MCF 10A (cell line): ENCODE measurements around the gene MOSMO. TPM values are rescaled to one million over a fixed set of nuclear protein-coding genes. Genes with fewer than 3 reads are reported as not detected.

Experiments
- BruUV-seq: library from RNA; stranded (reverse); fragments of 400-500 nt; replicated peaks from 2 replicates; lab custom pipeline; 2021; lab: Mats Ljungman, UMichigan
- CTCF ChIA-PET: fragments of 300-600 bp; sonication (Branson Sonifier 250); formaldehyde crosslinking; extraction: SDS; loops from one replicate; lab custom pipeline; 2021; ENCODE audit warnings: antibody characterized with exemption, inconsistent platforms; lab: Yijun Ruan, JAX
- POLR2A ChIA-PET: fragments of 300-600, 350-650 bp; sonication (Branson Sonifier 250); formaldehyde crosslinking; extraction: SDS; loops from one replicate; lab custom pipeline; 2020; ENCODE audit warnings: antibody characterized with exemption, inconsistent platforms; lab: Yijun Ruan, JAX
- DNase-seq: peaks from one replicate; pipeline ENCODE4 v3.0.0-alpha.2; 2018; ENCODE audit not compliant: unreplicated experiment
- H3K27ac Mint-ChIP-seq: one replicate; pipeline ENCODE4 v1.8.0; 2022; ENCODE audit warnings: mild to moderate bottlenecking, low read depth, mixed read lengths; ENCODE audit not compliant: unreplicated experiment
- H3K27me3 Mint-ChIP-seq: one replicate; pipeline ENCODE4 v1.8.0; 2022; ENCODE audit warnings: mixed read lengths; ENCODE audit not compliant: insufficient read depth, unreplicated experiment
- H3K36me3 Mint-ChIP-seq: one replicate; pipeline ENCODE4 v1.8.0; 2022; ENCODE audit warnings: mild to moderate bottlenecking, moderate library complexity, mixed read lengths; ENCODE audit not compliant: insufficient read depth, unreplicated experiment
- H3K4me1 Mint-ChIP-seq: one replicate; pipeline ENCODE4 v1.8.0; 2022; ENCODE audit warnings: mixed read lengths; ENCODE audit not compliant: insufficient read depth, unreplicated experiment
- H3K4me3 Mint-ChIP-seq: one replicate; pipeline ENCODE4 v1.8.0; 2022; ENCODE audit warnings: mild to moderate bottlenecking, moderate library complexity, mixed read lengths; ENCODE audit not compliant: unreplicated experiment
- H3K9me3 Mint-ChIP-seq: one replicate; pipeline ENCODE4 v1.8.0; 2022; ENCODE audit warnings: mixed read lengths; ENCODE audit not compliant: unreplicated experiment
- intact Hi-C: fragments of 100-400 bp; cut with micrococcal nuclease; formaldehyde crosslinking; loops from 2 replicates; pipeline ENCODE4 v1.14.1; 2022
- total RNA-seq: library from RNA; stranded (reverse); gene quantifications from 2 replicates; pipeline ENCODE4 v1.2.3, GENCODE V29; 2022
- TF ChIP-seq, protein P1 (sequence below): fragments of 200-600 bp; IDR thresholded peaks from one replicate; pipeline ENCODE4 v1.8.0; 2022; ENCODE audit warnings: antibody characterized with exemption, mild to moderate bottlenecking; ENCODE audit not compliant: unreplicated experiment

MOSMO gene
- total RNA-seq, 1 experiment from 2014 or later, result 16.4 TPM

GRCh38 chr16:22070361-22071330 lies 62.7 kb downstream of the MOSMO start:
- H3K36me3 Mint-ChIP-seq, result peaks cover 6% of the 10 kb centered on the region
- peak; percentile 63 for DNase-seq
- no peaks in the 10 kb centered on the region for H3K27me3 Mint-ChIP-seq
- no TSS peak for BruUV-seq
- H3K4me3 Mint-ChIP-seq, result no peak overlapping the region
- CTCF ChIA-PET, result interaction anchor here (0.7 to 3.7 kb wide), 17 partner anchors 8 to 118 kb away, joined by 3 to 25 read pairs (median 5); partner anchors contain the start of genes MOSMO and PDZD9
- H3K9me3 Mint-ChIP-seq, result no peaks in the 10 kb centered on the region
- H3K27ac Mint-ChIP-seq, result no peak overlapping the region
- peaks cover 2% of the 10 kb centered on the region for H3K4me1 Mint-ChIP-seq
- intact Hi-C loops, result no loop called here
- POLR2A ChIA-PET, result interaction anchor here (1.0 to 2.6 kb wide), 14 partner anchors 10 to 227 kb away, joined by 3 to 22 read pairs (median 5); partner anchors contain the start of genes MOSMO, POLR3E and UQCRC2
- TF ChIP-seq, protein P1, sequence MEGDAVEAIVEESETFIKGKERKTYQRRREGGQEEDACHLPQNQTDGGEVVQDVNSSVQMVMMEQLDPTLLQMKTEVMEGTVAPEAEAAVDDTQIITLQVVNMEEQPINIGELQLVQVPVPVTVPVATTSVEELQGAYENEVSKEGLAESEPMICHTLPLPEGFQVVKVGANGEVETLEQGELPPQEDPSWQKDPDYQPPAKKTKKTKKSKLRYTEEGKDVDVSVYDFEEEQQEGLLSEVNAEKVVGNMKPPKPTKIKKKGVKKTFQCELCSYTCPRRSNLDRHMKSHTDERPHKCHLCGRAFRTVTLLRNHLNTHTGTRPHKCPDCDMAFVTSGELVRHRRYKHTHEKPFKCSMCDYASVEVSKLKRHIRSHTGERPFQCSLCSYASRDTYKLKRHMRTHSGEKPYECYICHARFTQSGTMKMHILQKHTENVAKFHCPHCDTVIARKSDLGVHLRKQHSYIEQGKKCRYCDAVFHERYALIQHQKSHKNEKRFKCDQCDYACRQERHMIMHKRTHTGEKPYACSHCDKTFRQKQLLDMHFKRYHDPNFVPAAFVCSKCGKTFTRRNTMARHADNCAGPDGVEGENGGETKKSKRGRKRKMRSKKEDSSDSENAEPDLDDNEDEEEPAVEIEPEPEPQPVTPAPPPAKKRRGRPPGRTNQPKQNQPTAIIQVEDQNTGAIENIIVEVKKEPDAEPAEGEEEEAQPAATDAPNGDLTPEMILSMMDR, result no peak

GRCh38 chr16:22071331-22071910 lies 63.5 kb downstream of the MOSMO start:
- TF ChIP-seq, protein P1, result no peak
- no TSS peak for BruUV-seq
- Mint-ChIP-seq H3K4me1 (no peaks in the 10 kb centered on the region), H3K36me3 (peaks cover 2% of the 10 kb centered on the region), H3K27me3 (no peaks in the 10 kb centered on the region), H3K4me3 (no peak overlapping the region), H3K9me3 (no peaks in the 10 kb centered on the region), H3K27ac (no peak overlapping the region)
- ChIA-PET POLR2A (interaction anchor here (1.0 to 2.6 kb wide), 14 partner anchors 11 to 226 kb away, joined by 3 to 22 read pairs (median 5); partner anchors contain the start of genes MOSMO, POLR3E and UQCRC2), CTCF (interaction anchor here (0.7 to 3.7 kb wide), 17 partner anchors 9 to 117 kb away, joined by 3 to 25 read pairs (median 5); partner anchors contain the start of genes MOSMO and PDZD9)
- no peak for DNase-seq
- intact Hi-C loops, result no loop called here

GRCh38 chr16:22073350-22073749 lies 65.4 kb downstream of the MOSMO start:
- H3K4me1 Mint-ChIP-seq, result no peaks in the 10 kb centered on the region
- intact Hi-C loops, result no loop called here
- no peaks in the 10 kb centered on the region for H3K9me3 Mint-ChIP-seq
- H3K27ac Mint-ChIP-seq, result no peak overlapping the region
- peaks cover 6% of the 10 kb centered on the region for H3K36me3 Mint-ChIP-seq
- no TSS peak for BruUV-seq
- H3K27me3 Mint-ChIP-seq, result no peaks in the 10 kb centered on the region
- ChIA-PET POLR2A (interaction anchor here (0.6 to 1.3 kb wide), 2 partner anchors 46 to 118 kb away, joined by 3 read pairs; no protein-coding TSS in a partner anchor), CTCF (interaction anchor here (0.7 to 3.7 kb wide), 5 partner anchors 9 to 115 kb away, joined by 3 to 17 read pairs (median 3); partner anchors contain the start of gene PDZD9)
- TF ChIP-seq, protein P1, result no peak
- DNase-seq, result no peak
- no peak overlapping the region for H3K4me3 Mint-ChIP-seq
